Measurements from ENCODE around the gene FGF5. TPM values are rescaled to one million over a fixed set of nuclear protein-coding genes. Genes with fewer than 3 reads are reported as not detected.

Gene FGF5
- polyA plus RNA-seq, 5 donors = 0.03 to 0.04 TPM; not detected in 3

GRCh38 chr4:80335554-80336358 lies 69.3 kb downstream of the FGF5 start, which contains the start of gene CFAP299:
CFAP299 (plus strand) TSS chr4:80335730.
- peak; percentile 80 to 84 for DNase-seq

GRCh38 chr4:80336582-80336981 lies 70.1 kb downstream of the FGF5 start:
- DNase-seq = peak in 1 of 2 donors; percentile 6

- no peak for DNase-seq
Measured at GRCh38 chr4:80340036-80340435, 73.6 kb downstream of the FGF5 start.

Other genes starting within 250 kb of the FGF5 start
- 10 to 100 TPM; 48.1 to 76.4 (median 65.5) TPM for gene ANTXR2, start 193.4 kb upstream of the FGF5 start, polyA plus RNA-seq (ENCODE audit: insufficient read depth in 1 of 5, insufficient read length in 5 of 5, low replicate concordance in 1 of 5)
- 1 to 10 TPM in 1 of 5 donors, under 1 TPM in 4; 0.35 to 1.5 (median 0.62) TPM for gene PRDM8, start 69.2 kb upstream of the FGF5 start, polyA plus RNA-seq (ENCODE audit: insufficient read depth in 1 of 5, insufficient read length in 5 of 5, low replicate concordance in 1 of 5)
- gene CFAP299, start 69.1 kb downstream of the FGF5 start, polyA plus RNA-seq (ENCODE audit: insufficient read depth in 1 of 5, insufficient read length in 5 of 5, low replicate concordance in 1 of 5) = 1 to 10 TPM; 1.1 to 3.3 (median 2.5) TPM

Data from right lung (tissue), 5 donors.